NK-92 (cell line): ENCODE data around the gene NIPBL.
"Not testable (repeated sequence)": the region's sequence is repeated elsewhere in the genome, so short reads cannot be mapped to it uniquely, and the experiment has no call there.

Source experiments
- DNase-seq: peaks from one replicate; lab custom pipeline; 2025; ENCODE audit not compliant: unreplicated experiment; lab: John Stamatoyannopoulos, UW

Gene NIPBL

DNA sequence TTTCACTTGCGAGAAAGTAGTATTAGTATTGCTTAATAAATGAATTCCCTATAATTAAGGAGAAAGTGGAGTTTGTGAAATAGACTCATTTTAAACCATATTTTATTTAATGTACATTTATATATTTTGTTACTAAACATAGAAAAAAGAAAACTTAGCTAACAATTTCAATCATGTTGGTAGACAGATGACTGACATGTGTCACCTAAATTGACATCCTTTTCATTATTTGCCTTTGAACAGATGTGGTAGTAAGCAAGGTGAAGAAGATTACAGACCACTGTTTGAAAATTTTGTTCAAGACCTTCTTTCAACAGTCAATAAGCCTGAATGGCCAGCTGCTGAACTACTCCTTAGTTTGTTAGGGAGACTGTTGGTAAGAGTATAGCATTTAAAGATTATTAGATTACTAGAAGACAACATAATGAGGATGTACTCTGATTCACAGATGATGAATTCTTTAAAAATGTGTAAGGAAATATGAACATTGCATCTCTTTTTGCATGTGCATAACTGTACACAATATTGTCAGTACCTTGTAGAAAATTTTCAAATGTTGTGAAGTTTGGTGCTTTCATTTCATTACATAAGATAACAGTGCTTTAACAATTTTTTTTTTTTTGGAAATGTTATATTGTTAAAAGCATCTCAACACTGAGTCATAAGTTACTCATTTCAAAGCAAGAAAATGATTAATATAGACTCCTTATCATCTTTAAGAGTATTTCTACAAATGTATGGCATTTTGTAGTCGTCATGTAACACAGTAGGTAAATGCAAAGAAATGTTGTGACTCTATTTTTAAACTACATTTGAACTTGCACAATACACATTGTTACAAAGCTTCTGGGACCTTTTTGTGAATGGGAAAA is 139.5 kb downstream of the NIPBL start:
- DNase-seq: no peak

DNA sequence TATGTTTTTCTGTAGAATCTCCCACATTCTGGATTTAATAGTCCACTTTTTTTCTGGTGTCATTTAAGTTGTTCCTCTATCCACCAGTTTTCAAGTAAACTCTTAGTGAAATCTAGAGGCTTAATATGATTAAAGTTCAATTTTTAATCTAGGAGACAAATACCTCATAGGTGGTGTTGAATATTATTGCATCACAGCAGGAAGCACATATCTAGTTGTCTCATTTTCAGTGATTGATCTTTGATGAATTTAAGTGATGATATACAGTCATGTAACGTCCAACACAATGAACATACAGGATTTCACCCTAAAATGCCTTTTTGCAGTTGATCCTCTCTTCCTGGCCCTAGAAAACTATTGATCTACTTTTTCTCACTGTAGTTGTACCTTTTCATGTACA is 152.3 kb downstream of the NIPBL start:
- no peak for DNase-seq

DNA sequence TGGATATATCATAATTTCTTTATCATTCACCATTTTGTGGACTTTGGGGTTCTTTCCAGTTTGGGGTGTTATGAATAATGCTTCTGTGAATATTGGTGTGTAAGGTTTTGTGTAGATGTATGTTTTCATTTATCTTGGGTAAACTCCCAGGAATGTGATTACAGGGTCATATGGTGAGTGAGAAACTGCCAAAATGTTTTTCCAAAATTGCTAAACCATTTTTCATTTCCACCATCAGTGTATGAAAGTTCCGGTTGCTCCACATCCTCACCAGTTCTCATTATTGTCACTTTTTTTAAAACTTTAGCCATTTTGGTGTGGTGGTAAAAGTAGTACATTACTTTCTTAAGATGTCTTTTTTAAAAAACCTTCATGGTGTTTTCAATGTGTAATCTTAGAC is 152.9 kb downstream of the NIPBL start:
- DNase-seq: no peak

GRCh38 chr5:37034955-37035354 is 158.4 kb downstream of the NIPBL start:
- no peak for DNase-seq

- DNase-seq: no peak
These were observed 161.3 kb downstream of the NIPBL start for GRCh38 chr5:37037840-37038239.

DNA sequence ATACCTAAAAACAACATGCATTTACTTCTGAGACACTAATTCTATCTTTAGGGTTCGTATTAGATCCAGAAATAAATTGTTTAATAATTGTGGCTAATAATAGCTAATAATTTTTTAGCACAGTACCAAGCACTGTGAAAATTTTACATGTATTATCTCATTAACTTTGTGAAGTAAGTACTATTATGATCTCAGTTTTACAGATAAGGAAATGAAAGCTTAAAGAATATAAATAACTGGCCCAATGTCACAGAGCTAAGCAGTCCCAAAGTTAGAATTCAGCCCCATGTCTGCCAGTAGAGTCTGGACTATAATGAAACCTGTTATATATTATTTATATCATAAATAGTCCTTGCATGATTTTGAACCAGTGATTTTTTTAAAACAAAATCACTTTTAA is 163.3 kb downstream of the NIPBL start:
- no peak for DNase-seq

DNA sequence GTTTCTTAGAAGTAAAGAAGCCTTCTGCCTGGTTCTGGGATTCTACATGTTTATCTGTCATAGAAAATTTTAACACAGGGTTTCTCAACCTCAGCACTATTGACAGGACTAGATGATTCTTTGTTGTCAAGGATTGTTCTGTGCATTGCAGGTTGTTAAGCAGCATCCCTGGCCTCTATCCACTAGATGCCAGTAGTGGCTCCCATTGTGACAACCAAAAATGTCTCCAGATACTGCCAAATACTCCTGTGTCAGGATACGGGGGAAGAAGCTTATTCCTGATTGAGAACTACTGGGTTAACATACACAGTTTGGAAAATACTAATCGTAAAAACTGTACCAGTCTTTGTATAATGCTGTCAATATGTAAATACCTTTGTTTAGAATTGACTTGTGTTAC is 167.1 kb downstream of the NIPBL start:
- no peak for DNase-seq

- DNase-seq: no peak
These were observed 167.6 kb downstream of the NIPBL start for GRCh38 chr5:37044120-37044519.

GRCh38 chr5:37045703-37046102 is 169.1 kb downstream of the NIPBL start:
- no peak for DNase-seq

DNA sequence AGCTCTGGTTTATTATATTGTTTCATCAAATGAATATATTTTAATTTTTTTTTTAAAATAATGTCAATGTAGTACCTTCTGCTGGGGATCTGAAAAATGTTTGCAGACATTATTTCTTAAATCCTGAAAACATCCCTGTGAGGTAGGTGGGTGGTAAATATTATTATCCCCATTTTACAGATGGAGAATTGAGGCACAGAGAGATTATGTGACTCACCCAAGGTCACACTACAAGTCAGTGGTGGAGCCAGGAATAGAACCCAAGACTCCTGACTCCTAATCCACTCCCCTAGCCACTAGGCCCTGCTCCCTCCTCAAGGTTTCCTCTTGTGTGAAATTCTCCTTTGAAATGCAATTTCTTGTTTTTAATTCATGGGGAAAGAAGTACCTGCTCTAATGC is 171.4 kb downstream of the NIPBL start:
- DNase-seq: no peak

GRCh38 chr5:37054391-37054790 is 177.8 kb downstream of the NIPBL start:
- DNase-seq: no peak

DNA sequence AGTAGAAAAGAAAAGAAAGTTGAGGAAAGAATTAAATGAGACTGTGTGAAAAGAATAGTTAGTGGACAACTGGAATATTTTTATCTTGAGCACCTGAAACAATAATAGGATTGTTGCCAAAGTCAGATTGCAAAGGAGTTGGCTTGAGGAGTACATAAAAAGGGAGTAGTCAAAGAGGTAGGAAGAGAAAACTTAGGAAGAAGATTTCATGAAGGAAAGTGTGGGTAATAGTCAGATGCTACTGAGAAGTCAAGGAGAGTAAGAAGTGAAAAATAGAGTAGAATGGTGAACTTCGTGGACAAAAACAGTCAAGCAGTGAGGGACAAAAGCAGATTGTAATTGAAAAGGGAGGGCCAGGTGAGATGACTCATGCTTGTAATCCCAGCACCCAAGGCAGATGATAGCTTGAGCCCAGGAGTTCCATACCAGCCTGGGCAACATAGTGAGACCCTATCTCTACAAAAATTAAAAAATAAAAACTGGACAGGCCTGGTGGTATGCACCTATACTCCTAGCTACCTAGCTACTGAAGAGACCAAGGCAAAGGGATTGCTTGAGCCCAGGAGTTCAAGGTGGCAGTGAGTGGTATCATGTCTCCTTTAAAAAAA is 178.9 kb downstream of the NIPBL start:
- DNase-seq: no peak

GRCh38 chr5:37056762-37057161 is 180.2 kb downstream of the NIPBL start:
- DNase-seq: no peak

DNA sequence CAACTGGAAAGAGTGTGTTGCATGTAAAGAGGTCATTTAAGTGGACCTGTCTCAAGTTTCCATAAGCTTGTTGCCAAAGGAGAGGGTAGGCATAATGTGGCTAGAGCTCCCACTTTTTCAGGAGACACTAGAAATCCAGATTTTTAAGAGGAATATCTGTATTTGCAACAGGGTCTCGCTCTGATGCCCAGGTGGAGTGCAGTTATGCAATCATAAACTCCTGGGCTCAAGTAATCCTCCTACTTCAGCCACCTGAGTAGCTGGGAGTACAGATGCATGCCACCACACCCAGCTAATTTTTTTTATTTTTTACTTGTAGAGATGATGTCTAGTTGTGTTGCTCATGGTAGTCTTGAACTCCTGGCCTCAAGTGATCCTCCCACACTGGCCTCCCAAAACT is 183.5 kb downstream of the NIPBL start:
- no peak for DNase-seq

DNA sequence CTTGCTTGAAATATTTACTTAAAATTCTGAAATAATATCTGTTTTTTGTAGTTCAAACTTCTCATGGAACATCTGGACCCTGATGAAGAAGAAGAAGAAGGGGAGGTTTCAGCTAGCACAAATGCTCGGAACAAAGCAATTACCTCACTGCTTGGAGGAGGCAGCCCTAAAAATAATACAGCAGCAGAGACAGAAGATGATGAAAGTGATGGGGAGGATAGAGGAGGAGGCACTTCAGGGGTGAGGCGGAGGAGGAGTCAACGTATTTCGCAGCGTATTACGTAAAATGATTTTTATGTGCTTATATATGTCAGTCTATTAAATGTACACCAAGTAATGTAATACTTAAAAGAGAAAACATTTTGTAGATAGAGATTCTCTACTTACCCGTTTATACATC is 187.2 kb downstream of the NIPBL start:
- no peak for DNase-seq

- DNase-seq: no peak
These were observed 187.9 kb downstream of the NIPBL start for GRCh38 chr5:37064442-37064841.

DNA sequence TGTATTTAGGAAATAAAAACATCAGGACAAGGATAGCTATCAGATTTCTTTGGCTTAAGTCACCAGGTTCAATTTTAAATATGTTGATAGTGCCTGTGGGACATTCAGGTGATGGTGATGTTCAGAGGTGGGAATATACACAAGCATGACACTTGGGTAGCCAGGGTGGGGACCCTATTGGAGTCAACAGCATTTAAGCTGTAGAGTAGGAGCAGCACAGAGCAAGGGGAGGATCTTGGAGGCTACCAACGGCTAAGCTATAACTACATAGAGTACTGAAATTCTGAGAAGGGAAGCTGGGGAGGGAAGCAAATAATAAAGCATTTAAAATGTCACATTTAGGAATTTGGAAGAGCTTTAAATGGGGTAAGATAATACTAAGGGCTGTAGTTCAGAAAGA is 194.9 kb downstream of the NIPBL start:
- DNase-seq: no peak

- DNase-seq: no peak
These were observed 195.5 kb downstream of the NIPBL start for GRCh38 chr5:37071901-37072581.

DNA sequence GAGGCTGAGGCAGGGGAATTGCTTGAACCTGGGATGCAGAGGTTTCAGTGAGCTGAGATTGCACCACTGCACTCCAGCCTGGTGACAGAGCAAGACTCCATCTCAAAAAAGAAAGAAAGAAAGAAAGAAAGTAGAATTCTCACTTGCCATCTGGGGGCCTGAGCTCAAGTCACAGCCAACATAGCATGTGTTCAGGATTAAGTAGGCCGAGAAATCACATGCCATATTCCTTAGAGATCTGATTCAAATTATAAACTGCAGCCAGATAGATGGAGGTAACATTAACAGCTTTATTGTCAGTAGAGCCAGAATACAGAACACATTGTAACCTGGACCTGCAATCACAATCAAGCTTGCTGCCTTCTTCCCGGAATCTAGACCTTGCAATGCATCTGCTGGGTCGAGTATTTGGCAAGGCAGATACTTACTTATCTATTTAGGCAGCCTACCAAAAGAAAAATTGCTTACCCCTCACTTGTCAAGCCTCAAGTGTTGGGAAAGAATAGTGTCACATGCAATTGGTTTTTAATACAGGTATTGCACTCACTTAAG is 198.9 kb downstream of the NIPBL start:
- DNase-seq: no peak

DNA sequence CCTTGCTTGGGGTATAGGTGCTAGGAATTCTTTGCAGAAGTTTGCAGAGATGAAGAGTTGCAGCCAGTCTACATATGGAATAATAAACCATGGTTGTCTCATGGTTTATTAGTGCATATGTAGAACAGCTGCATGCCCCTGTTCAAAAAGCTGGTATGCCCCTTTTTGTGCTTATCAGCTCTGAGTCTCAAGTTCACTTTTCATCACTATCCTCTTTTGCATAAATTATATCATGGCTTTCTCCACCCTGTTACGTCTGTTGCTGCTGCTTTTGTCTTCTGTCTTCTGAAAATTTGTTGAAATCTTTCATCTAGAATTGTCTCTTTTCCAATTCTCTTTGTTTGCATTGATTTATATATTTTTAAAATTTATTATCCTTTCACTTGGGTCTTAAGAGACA is 200.6 kb downstream of the NIPBL start:
- DNase-seq: no peak

DNA sequence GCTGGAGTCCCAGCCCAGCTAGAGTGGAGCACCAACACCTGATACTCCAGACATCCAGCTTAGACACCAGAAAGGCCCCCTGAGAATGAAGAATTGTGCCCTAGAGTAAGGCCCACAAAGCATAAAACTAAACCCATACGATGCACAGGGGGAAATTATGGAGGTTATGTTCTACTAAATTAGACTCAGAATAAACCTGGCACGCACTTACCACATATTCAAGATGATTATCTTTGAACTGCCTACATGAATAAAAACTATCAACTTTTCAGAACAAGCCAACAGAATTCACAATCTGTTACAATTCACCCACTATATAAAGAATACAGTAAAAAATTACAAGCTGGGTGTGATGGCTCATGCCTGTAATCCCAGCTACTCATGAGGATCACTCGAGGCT is 204.1 kb downstream of the NIPBL start:
- no peak for DNase-seq

GRCh38 chr5:37082977-37083376 is 206.4 kb downstream of the NIPBL start:
- DNase-seq: not testable (repeated sequence)
